ENCODE results near the gene COL6A3. TPM values are rescaled to one million over a fixed set of nuclear protein-coding genes. Genes with fewer than 3 reads are reported as not detected.
"Not testable (repeated sequence)": the region's sequence is repeated elsewhere in the genome, so short reads cannot be mapped to it uniquely, and the experiment has no call there.

Gene COL6A3
- total RNA-seq, 1 experiment from 2014 or later, result 0.05 TPM

- in situ Hi-C loops (cut with HindIII; ENCODE audit: low pct_unique_long_range_greater_than_20kb, low sequenced_read_pairs), result no loop called here
- DNase-seq (ENCODE audit: low read depth, low spot score), result no peak
Observed at GRCh38 chr2:237361194-237362004, 52.6 kb downstream of the COL6A3 start.

GRCh38 chr2:237359894-237360780, 53.8 kb downstream of the COL6A3 start:
- in situ Hi-C loops (cut with HindIII; ENCODE audit: low pct_unique_long_range_greater_than_20kb, low sequenced_read_pairs), result no loop called here
- DNase-seq (ENCODE audit: low read depth, low spot score), result no peak

GRCh38 chr2:237359518-237359840, 54.5 kb downstream of the COL6A3 start:
- DNase-seq (ENCODE audit: low read depth, low spot score), result no peak
- in situ Hi-C loops (cut with HindIII; ENCODE audit: low pct_unique_long_range_greater_than_20kb, low sequenced_read_pairs), result no loop called here

- DNase-seq (ENCODE audit: low read depth, low spot score), result no peak
- in situ Hi-C loops (cut with HindIII; ENCODE audit: low pct_unique_long_range_greater_than_20kb, low sequenced_read_pairs), result no loop called here
Observed at GRCh38 chr2:237358721-237359517, 55.0 kb downstream of the COL6A3 start.

GRCh38 chr2:237355701-237356100, 58.3 kb downstream of the COL6A3 start:
- DNase-seq (ENCODE audit: low read depth, low spot score), result no peak
- in situ Hi-C loops (cut with HindIII; ENCODE audit: low pct_unique_long_range_greater_than_20kb, low sequenced_read_pairs), result no loop called here

GRCh38 chr2:237354892-237355291, 59.1 kb downstream of the COL6A3 start:
- DNase-seq (ENCODE audit: low read depth, low spot score), result no peak
- in situ Hi-C loops (cut with HindIII; ENCODE audit: low pct_unique_long_range_greater_than_20kb, low sequenced_read_pairs), result no loop called here

GRCh38 chr2:237354172-237354571, 59.8 kb downstream of the COL6A3 start:
- DNase-seq (ENCODE audit: low read depth, low spot score), result peak; percentile 8
- in situ Hi-C loops (cut with HindIII; ENCODE audit: low pct_unique_long_range_greater_than_20kb, low sequenced_read_pairs), result not testable (repeated sequence)

GRCh38 chr2:237353215-237353614, 60.7 kb downstream of the COL6A3 start:
- in situ Hi-C loops (cut with HindIII; ENCODE audit: low pct_unique_long_range_greater_than_20kb, low sequenced_read_pairs), result no loop called here
- DNase-seq (ENCODE audit: low read depth, low spot score), result no peak

- in situ Hi-C loops (cut with HindIII; ENCODE audit: low pct_unique_long_range_greater_than_20kb, low sequenced_read_pairs), result no loop called here
- DNase-seq (ENCODE audit: low read depth, low spot score), result no peak
Observed at GRCh38 chr2:237352279-237352845, 61.6 kb downstream of the COL6A3 start.

GRCh38 chr2:237351796-237352195, 62.2 kb downstream of the COL6A3 start:
- no peak for DNase-seq (ENCODE audit: low read depth, low spot score)

GRCh38 chr2:237351046-237351445, 62.9 kb downstream of the COL6A3 start:
- in situ Hi-C loops (cut with HindIII; ENCODE audit: low pct_unique_long_range_greater_than_20kb, low sequenced_read_pairs), result no loop called here
- DNase-seq (ENCODE audit: low read depth, low spot score), result no peak

More at GRCh38 chr2:237351796-237352195, 62.2 kb downstream of the COL6A3 start:
- in situ Hi-C loops (cut with HindIII; ENCODE audit: low pct_unique_long_range_greater_than_20kb, low sequenced_read_pairs), result no loop called here

GRCh38 chr2:237350597-237350996, 63.4 kb downstream of the COL6A3 start:
- in situ Hi-C loops (cut with HindIII; ENCODE audit: low pct_unique_long_range_greater_than_20kb, low sequenced_read_pairs), result no loop called here
- no peak for DNase-seq (ENCODE audit: low read depth, low spot score)

GRCh38 chr2:237350070-237350469, 63.9 kb downstream of the COL6A3 start:
- in situ Hi-C loops (cut with HindIII; ENCODE audit: low pct_unique_long_range_greater_than_20kb, low sequenced_read_pairs), result no loop called here
- DNase-seq (ENCODE audit: low read depth, low spot score), result no peak

- in situ Hi-C loops (cut with HindIII; ENCODE audit: low pct_unique_long_range_greater_than_20kb, low sequenced_read_pairs), result no loop called here
- no peak for DNase-seq (ENCODE audit: low read depth, low spot score)
Observed at GRCh38 chr2:237348281-237348865, 65.6 kb downstream of the COL6A3 start.

GRCh38 chr2:237345891-237346640, 67.9 kb downstream of the COL6A3 start:
- in situ Hi-C loops (cut with HindIII; ENCODE audit: low pct_unique_long_range_greater_than_20kb, low sequenced_read_pairs), result no loop called here
- no peak for DNase-seq (ENCODE audit: low read depth, low spot score)

- no peak for DNase-seq (ENCODE audit: low read depth, low spot score)
- in situ Hi-C loops (cut with HindIII; ENCODE audit: low pct_unique_long_range_greater_than_20kb, low sequenced_read_pairs), result no loop called here
Observed at GRCh38 chr2:237345411-237345810, 68.6 kb downstream of the COL6A3 start.

GRCh38 chr2:237344942-237345341, 69.0 kb downstream of the COL6A3 start:
- DNase-seq (ENCODE audit: low read depth, low spot score), result no peak
- in situ Hi-C loops (cut with HindIII; ENCODE audit: low pct_unique_long_range_greater_than_20kb, low sequenced_read_pairs), result no loop called here
